ENCODE measurements around the gene LDLRAD4.

DNA sequence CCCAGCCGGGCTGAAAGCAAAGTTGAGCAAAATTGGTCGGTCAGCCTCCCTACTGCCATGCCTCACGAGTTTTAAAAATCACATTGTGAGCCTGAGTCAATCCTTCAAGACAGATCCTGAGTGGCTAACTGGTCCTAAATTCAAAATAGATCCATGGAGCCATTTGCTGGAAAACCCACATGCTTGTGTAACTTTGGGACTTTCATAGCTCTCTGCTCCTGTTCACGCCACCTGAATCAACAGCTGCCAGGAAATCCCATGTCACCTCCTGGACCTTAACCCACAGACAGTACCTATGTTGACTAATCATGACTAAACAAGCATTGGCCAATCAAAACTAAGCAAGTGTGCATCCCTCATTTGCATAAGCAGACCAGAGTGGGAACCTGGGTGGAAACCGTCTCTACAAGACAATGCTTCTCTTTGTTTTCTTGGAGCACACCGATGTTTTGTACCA lies 42.8 kb upstream of the LDLRAD4 start:
- TF ChIP-seq, protein P1, sequence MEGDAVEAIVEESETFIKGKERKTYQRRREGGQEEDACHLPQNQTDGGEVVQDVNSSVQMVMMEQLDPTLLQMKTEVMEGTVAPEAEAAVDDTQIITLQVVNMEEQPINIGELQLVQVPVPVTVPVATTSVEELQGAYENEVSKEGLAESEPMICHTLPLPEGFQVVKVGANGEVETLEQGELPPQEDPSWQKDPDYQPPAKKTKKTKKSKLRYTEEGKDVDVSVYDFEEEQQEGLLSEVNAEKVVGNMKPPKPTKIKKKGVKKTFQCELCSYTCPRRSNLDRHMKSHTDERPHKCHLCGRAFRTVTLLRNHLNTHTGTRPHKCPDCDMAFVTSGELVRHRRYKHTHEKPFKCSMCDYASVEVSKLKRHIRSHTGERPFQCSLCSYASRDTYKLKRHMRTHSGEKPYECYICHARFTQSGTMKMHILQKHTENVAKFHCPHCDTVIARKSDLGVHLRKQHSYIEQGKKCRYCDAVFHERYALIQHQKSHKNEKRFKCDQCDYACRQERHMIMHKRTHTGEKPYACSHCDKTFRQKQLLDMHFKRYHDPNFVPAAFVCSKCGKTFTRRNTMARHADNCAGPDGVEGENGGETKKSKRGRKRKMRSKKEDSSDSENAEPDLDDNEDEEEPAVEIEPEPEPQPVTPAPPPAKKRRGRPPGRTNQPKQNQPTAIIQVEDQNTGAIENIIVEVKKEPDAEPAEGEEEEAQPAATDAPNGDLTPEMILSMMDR (IDR thresholded peaks at IDR 0.05), result no peak
- TF ChIP-seq POLR2A (IDR thresholded peaks at IDR 0.05) (no peak), POLR2AphosphoS5 (IDR thresholded peaks at IDR 0.05) (no peak)

Measured in upper lobe of left lung (tissue), 4 donors.